GM06990 (cell line): Measurements from ENCODE around the gene VANGL1.

Source experiments
- DNase-seq: peaks from one replicate; pipeline ENCODE4 v3.0.0-alpha.2; 2011; ENCODE audit not compliant: insufficient read length; ENCODE audit errors: extremely low read depth
- H3K27me3 ChIP-seq: replicated peaks from 2 replicates; pipeline ENCODE4 v1.6.0; 2011; ENCODE audit warnings: low read length; ENCODE audit not compliant: control insufficient read depth, insufficient read depth
- H3K36me3 ChIP-seq: 2 replicates; pipeline ENCODE4 v1.5.1; 2011; ENCODE audit warnings: low read length; ENCODE audit not compliant: control insufficient read depth, insufficient read depth
- H3K4me3 ChIP-seq: replicated peaks from 2 replicates; pipeline ENCODE4 v1.5.1; 2011; ENCODE audit warnings: low read depth, mild to moderate bottlenecking, control low read depth, low read length
- CTCF ChIP-seq: IDR thresholded peaks from 2 replicates; pipeline ENCODE4 v1.5.1; 2011; ENCODE audit warnings: low read length, control low read depth, mild to moderate bottlenecking, inconsistent platforms; ENCODE audit not compliant: insufficient read depth, poor library complexity, severe bottlenecking

The VANGL1 gene

GRCh38 chr1:115744646-115745275 lies 103.0 kb downstream of the VANGL1 start:
- no peak for TF ChIP-seq CTCF
- Histone ChIP-seq H3K36me3 (no peaks in the 10 kb centered on the region), H3K4me3 (no peak overlapping the region), H3K27me3 (no peaks in the 10 kb centered on the region)
- DNase-seq = no peak

GRCh38 chr1:115746021-115746690 lies 104.4 kb downstream of the VANGL1 start:
- Histone ChIP-seq H3K27me3 (no peaks in the 10 kb centered on the region), H3K4me3 (no peak overlapping the region), H3K36me3 (no peaks in the 10 kb centered on the region)
- no peak for TF ChIP-seq CTCF
- no peak for DNase-seq
